HepG2 (cell line): ENCODE results near the gene ACACA. TPM values are rescaled to one million over a fixed set of nuclear protein-coding genes. Genes with fewer than 3 reads are reported as not detected.

Experiments
- ATAC-seq: fragments of 200-7000 bp; cut with Tn5 transposase; 3 replicates; pipeline ENCODE4 v1.9.1; 2020; ENCODE audit warnings: mild to moderate bottlenecking, moderate library complexity
- BruUV-seq: library from RNA; stranded (reverse); fragments of 400-500 nt; replicated peaks from 2 replicates; lab custom pipeline; 2021; lab: Mats Ljungman, UMichigan
- CTCF ChIA-PET: fragments of 300-600 bp; formaldehyde crosslinking; extraction: SDS; loops from one replicate; lab custom pipeline; 2021; ENCODE audit warnings: low total read pairs, inconsistent platforms, low intra/inter-chr PET ratio; lab: Yijun Ruan, JAX
- POLR2A ChIA-PET: fragments of 350-600 bp; sonication (Branson Sonifier 250); formaldehyde crosslinking; loops from one replicate; lab custom pipeline; 2020; ENCODE audit warnings: antibody characterized with exemption, inconsistent platforms; lab: Yijun Ruan, JAX
- DNase-seq: peaks from one replicate; pipeline ENCODE4 v3.0.0-alpha.2; 2015; ENCODE audit warnings: low spot score
- FAIRE-seq: peaks from 3 replicates; lab custom pipeline; 2011; peaks lifted over from hg19 to GRCh38; lab: Jason Lieb, UNC
- H2AFZ ChIP-seq: one replicate; pipeline ENCODE4 v1.6.1; 2011; ENCODE audit warnings: low read length, inconsistent platforms
- H3K27ac ChIP-seq: fragments of 300-600 bp; 3 replicates; pipeline ENCODE4 v1.8.0; 2011; ENCODE audit warnings: mixed run types, mild to moderate bottlenecking, mixed read lengths, low read length, inconsistent platforms; ENCODE audit not compliant: insufficient read depth; ENCODE audit errors: extremely low read length
- H3K27me3 ChIP-seq, 2 experiments: fragments of 200-600 bp in 1 of 2; 2 replicates in 1 of 2; 3 replicates in 1 of 2; pipeline versions ENCODE4 v1.6.0 to v1.8.0; 2011; ENCODE audit warnings: low read length in 2 of 2, mild to moderate bottlenecking in 2 of 2, moderate library complexity in 2 of 2, inconsistent platforms in 1 of 2; ENCODE audit not compliant: insufficient read depth in 2 of 2, control insufficient read depth in 1 of 2
- H3K36me3 ChIP-seq, 2 experiments: fragments of 200-600 bp in 1 of 2; replicated peaks in 1 of 2; 2 replicates in 1 of 2; 3 replicates in 1 of 2; pipeline versions ENCODE4 v1.5.1 to v1.8.0; 2011; ENCODE audit warnings: low read length in 2 of 2, inconsistent platforms in 1 of 2; ENCODE audit not compliant: insufficient read depth in 2 of 2, control insufficient read depth in 1 of 2
- H3K4me1 ChIP-seq: 2 replicates; pipeline ENCODE4 v1.5.1; 2012; ENCODE audit warnings: low read length, inconsistent platforms; ENCODE audit not compliant: insufficient read depth
- H3K4me2 ChIP-seq: 2 replicates; pipeline ENCODE4 v1.6.0; 2011; ENCODE audit warnings: low read depth, low read length, inconsistent platforms
- H3K4me3 ChIP-seq, 3 experiments: fragments of 200-600 bp in 1 of 3; sonication (generic), shearing (Covaris generic) in 1 of 3; replicated peaks in 1 of 3; 2 replicates each; pipeline ENCODE4 v1.5.1; 2011 to 2016; ENCODE audit warnings: low read length in 3 of 3, inconsistent platforms in 2 of 3, low read depth in 2 of 3, mild to moderate bottlenecking in 2 of 3, control low read depth in 1 of 3, mixed read lengths in 1 of 3; ENCODE audit not compliant: insufficient read depth in 1 of 3
- H3K79me2 ChIP-seq: one replicate; pipeline ENCODE4 v1.6.1; 2011; ENCODE audit warnings: low read length, inconsistent platforms; ENCODE audit not compliant: insufficient read depth
- H3K9ac ChIP-seq: 2 replicates; pipeline ENCODE4 v1.6.0; 2011; ENCODE audit warnings: mild to moderate bottlenecking, low read depth, low read length, inconsistent platforms; ENCODE audit not compliant: insufficient read depth
- H3K9me3 ChIP-seq: 2 replicates; pipeline ENCODE4 v1.5.1; 2012; ENCODE audit warnings: mild to moderate bottlenecking, low read length
- H4K20me1 ChIP-seq: 2 replicates; pipeline ENCODE4 v1.6.0; 2011; ENCODE audit warnings: inconsistent platforms, mild to moderate bottlenecking, low read length, moderate library complexity; ENCODE audit not compliant: insufficient read depth
- GATA4 ChIP-seq: sonication (generic); IDR thresholded peaks from 2 replicates; pipeline ENCODE4 v1.6.1; 2016; ENCODE audit warnings: antibody characterized with exemption, low read depth, borderline replicate concordance
- GZF1 ChIP-seq: sonication (generic); formaldehyde crosslinking; IDR thresholded peaks from 2 replicates; pipeline ENCODE4 v1.5.1; 2020; ENCODE audit warnings: mild to moderate bottlenecking, missing genetic modification reagents
- HNRNPK ChIP-seq: fragments of 200-400 bp; formaldehyde crosslinking; IDR thresholded peaks from 2 replicates; pipeline ENCODE4 v1.6.1; 2018; ENCODE audit warnings: low read length, low read depth, moderate library complexity, mild to moderate bottlenecking; ENCODE audit not compliant: poor library complexity, severe bottlenecking
- KDM2A ChIP-seq: sonication (generic); formaldehyde crosslinking; IDR thresholded peaks from 2 replicates; pipeline ENCODE4 v1.4.0; 2020; ENCODE audit warnings: low read depth, missing genetic modification reagents, borderline replicate concordance
- MATR3 ChIP-seq: sonication (generic); formaldehyde crosslinking; IDR thresholded peaks from 2 replicates; pipeline ENCODE4 v1.4.0; 2020; ENCODE audit warnings: missing genetic modification reagents
- TGIF2 ChIP-seq: IDR thresholded peaks from 2 replicates; pipeline ENCODE4 v1.6.1; 2016; ENCODE audit warnings: control low read depth, missing compliant biosample characterization
- ZBTB21 ChIP-seq: sonication (generic); formaldehyde crosslinking; IDR thresholded peaks from 2 replicates; pipeline ENCODE4 v1.4.0; 2020; ENCODE audit warnings: missing genetic modification reagents
- ZNF329 ChIP-seq: sonication (generic); formaldehyde crosslinking; IDR thresholded peaks from 2 replicates; pipeline ENCODE4 v1.9.0; 2021; ENCODE audit warnings: low read depth, mild to moderate bottlenecking, missing genetic modification reagents
- WGBS: methylation state at CpG from one replicate; pipeline ENCODE4 v1.1.6; 2017; ENCODE audit warnings: low lambda C conversion rate; 5-methylcytosine and 5-hydroxymethylcytosine counted together
- in situ Hi-C: cut with HindIII; loops from 2 replicates; pipeline ENCODE4 v1.10.0; 2017; ENCODE audit warnings: low pct_unique_long_range_greater_than_20kb; ENCODE audit not compliant: extremely low pct_ligation_motif_present
- intact Hi-C: fragments of 100-400 bp; cut with micrococcal nuclease; formaldehyde crosslinking; loops from one replicate; pipeline ENCODE4 v1.10.0; 2022; ENCODE audit not compliant: unreplicated experiment
- polyA plus RNA-seq, 8 experiments: library from polyadenylated mRNA; depleted of rRNA in 3 of 8; stranded (reverse) in 7 of 8; unstranded in 1 of 8; fragments of >200 nt; fragmentation: Illumina TruSeq in 4 of 8; extraction: Trizol in 4 of 8; gene quantifications; 2 replicates each; pipeline versions ENCODE4 v1.2.1 to v1.2.3, GENCODE V29; 2011 to 2016; ENCODE audit warnings: low read depth in 4 of 8, missing spikeins in 1 of 8, mixed read lengths in 1 of 8; ENCODE audit not compliant: insufficient read depth in 1 of 8
- total RNA-seq, 5 experiments: library from RNA; depleted of rRNA; stranded (reverse); fragments of >200 nt; fragmentation: Illumina TruSeq; extraction: Trizol; gene quantifications; 2 replicates each; pipeline ENCODE4 v1.2.3, GENCODE V29; 2016; ENCODE audit warnings: low read depth in 1 of 5
- TF ChIP-seq, protein P1 (sequence below): sonication (generic); formaldehyde crosslinking; IDR thresholded peaks from 2 replicates; pipeline ENCODE4 v1.8.1; 2023; ENCODE audit warnings: mild to moderate bottlenecking, missing genetic modification reagents, borderline replicate concordance

The ACACA gene
- total and polyA plus RNA-seq, 2 of the 13 experiments (the other 11 are each of a cell fraction or from before 2014, with no cell fraction given), result 39.2 to 47.2 TPM

DNA sequence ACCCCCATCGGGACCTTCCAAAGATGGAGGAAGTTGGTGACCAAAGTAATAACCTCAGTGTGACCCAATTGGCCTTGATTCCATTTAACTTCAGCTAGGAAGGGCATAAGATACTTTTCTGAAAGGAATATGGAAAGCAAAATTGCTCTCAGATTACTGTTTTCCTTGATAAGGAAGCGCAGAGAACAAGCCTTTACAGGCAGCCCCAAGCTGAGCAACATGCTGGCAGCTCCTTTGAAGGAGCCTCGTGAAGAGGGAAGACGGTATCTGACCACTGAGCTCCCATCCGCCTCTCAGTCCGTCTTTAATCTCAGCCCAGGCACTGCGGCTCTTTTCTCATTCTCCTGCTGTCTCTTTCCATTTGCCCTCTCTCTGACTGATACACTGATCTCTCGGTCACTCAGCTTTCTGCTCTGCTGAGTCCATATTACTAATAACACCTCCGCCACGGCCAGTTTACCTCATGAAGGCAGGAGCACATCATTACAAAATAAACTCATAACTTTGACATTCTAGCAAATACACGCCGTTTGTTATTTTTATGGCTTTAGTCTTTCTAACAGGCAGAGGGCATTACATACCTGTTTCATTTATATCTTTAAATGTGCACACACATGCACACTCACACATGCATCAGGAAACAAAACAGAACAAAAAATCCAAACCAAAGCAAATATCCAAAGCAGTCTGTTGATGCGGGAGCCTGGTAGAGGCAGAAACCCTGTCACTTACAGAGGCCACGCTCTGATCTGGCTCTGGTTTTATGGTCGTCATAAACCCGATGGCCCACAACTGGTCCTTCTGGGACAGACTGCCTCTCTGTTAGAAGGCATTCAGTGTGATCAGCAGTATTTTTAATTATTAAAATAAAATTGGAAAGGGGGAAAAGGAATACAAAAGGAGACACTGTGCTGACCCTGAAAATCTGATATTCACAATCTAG lies 274.7 kb downstream of the ACACA start:
- H3K36me3 ChIP-seq, result peaks cover 3 to 59% of the 10 kb centered on the region in 2 experiments
- no peak overlapping the region for H3K4me3 ChIP-seq
- DNase-seq (no peak), FAIRE-seq (no peak), ATAC-seq (no peak)
- CTCF ChIA-PET, result no interaction called here
- H4K20me1 ChIP-seq, result no peaks in the 10 kb centered on the region
- H3K4me2 ChIP-seq, result no peak overlapping the region
- intact Hi-C loops (no loop called here), in situ Hi-C loops (no loop called here)
- TF ChIP-seq, protein P1, sequence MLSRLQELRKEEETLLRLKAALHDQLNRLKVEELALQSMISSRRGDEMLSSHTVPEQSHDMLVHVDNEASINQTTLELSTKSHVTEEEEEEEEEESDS (CRISPR knock-in tag), result no peak
- TF ChIP-seq KDM2A (CRISPR knock-in tag), result no peak
- no peak for TF ChIP-seq ZBTB21 (CRISPR knock-in tag)
- TF ChIP-seq ZNF329 (CRISPR knock-in tag), result no peak
- TF ChIP-seq MATR3 (CRISPR knock-in tag), result no peak
- TF ChIP-seq HNRNPK, result no peak
- TF ChIP-seq GATA4, result no peak
- TF ChIP-seq TGIF2 (CRISPR knock-in tag), result no peak
- TF ChIP-seq GZF1 (CRISPR knock-in tag), result no peak
- 96% methylated on average over 16 of the region's 16 CpGs for WGBS
- no peak overlapping the region for H2AFZ ChIP-seq
- no peaks in the 10 kb centered on the region for H3K79me2 ChIP-seq
- no peak overlapping the region for H3K9ac ChIP-seq
- BruUV-seq, result no TSS peak
- H3K27me3 ChIP-seq, result no peaks in the 10 kb centered on the region
- H3K4me1 ChIP-seq, result peaks cover 12% of the 10 kb centered on the region
- POLR2A ChIA-PET, result no interaction called here
- H3K9me3 ChIP-seq, result no peaks in the 10 kb centered on the region
- no peak overlapping the region for H3K27ac ChIP-seq
